Hindlimb muscle (tissue), 1 donor: ENCODE measurements around the gene SIN3A. TPM values are rescaled to one million over a fixed set of nuclear protein-coding genes. Genes with fewer than 3 reads are reported as not detected.
"Not testable (repeated sequence)": the region's sequence is repeated elsewhere in the genome, so short reads cannot be mapped to it uniquely, and the experiment has no call there.

ENCODE experiments used
- DNase-seq: peaks from one replicate; pipeline ENCODE4 v3.0.0-alpha.2; 2013
- polyA plus RNA-seq: library from polyadenylated mRNA; unstranded; fragments of 120-200 nt; gene quantifications from one replicate; pipeline ENCODE4 v1.2.1, GENCODE V29; 2013; ENCODE audit not compliant: insufficient read length

Gene SIN3A
- polyA plus RNA-seq, 1 donor = 33.5 TPM

DNA sequence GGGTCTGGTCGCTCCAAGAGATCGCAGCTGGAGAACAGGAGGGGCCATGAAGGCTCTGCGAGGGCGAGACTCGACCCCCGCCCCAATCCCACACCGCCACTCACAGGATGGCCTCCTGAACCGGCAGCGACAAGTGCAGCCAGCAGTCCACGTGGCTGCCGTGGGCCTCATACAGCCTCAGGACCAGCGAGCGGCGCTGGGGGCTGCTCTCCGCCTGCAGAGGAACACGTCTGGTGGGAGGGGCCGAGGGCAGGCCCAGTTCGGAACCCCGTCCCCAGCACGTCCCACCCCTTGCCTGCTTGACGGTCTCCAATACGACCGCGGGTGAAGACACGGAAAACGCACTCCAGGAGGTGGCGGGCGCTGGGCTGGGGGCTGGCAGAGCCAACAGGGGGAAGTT is 95.5 kb downstream of the SIN3A start:
- DNase-seq = no peak

DNA sequence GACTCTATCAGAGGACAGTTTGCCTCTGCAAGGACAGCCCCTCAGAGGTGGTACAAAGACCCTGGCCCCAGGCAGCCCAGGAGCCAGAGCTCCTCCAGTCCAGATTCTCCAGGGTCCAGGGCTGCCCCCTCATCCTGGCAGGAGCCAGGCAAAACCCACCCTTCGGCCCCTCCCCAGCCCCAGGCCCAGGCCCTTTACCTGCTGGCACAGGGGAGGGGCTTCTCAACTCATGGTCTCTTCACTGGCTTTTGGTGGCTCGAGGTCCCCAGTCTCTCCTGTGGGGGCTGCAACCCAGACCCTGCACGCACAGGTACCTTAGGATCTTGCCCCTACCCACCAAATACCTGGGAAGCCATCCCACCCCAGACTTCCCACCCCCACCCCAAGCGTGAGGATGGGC is 96.1 kb downstream of the SIN3A start:
- no peak for DNase-seq

- no peak for DNase-seq
These were observed 97.0 kb downstream of the SIN3A start for GRCh38 chr15:75354454-75354853.

DNA sequence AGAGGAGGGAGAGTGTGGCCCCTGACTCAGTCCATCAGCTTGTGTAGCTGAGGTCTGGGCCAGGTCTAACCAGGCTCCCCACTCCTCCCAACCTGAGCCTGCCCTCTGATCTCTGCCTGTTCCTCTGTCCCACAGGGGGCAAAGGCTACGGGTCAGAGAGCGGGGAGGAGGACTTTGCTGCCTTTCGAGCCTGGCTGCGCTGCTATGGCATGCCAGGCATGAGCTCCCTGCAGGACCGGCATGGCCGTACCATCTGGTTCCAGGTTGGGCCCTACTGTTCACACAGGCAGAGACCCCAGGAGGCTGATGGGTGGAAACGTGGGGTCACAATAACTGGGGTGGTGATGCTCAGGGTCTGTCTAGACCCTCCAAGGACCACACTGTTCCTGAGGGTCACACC is 97.9 kb downstream of the SIN3A start:
- no peak for DNase-seq

- no peak for DNase-seq
These were observed 99.1 kb downstream of the SIN3A start for GRCh38 chr15:75352186-75353080.

DNA sequence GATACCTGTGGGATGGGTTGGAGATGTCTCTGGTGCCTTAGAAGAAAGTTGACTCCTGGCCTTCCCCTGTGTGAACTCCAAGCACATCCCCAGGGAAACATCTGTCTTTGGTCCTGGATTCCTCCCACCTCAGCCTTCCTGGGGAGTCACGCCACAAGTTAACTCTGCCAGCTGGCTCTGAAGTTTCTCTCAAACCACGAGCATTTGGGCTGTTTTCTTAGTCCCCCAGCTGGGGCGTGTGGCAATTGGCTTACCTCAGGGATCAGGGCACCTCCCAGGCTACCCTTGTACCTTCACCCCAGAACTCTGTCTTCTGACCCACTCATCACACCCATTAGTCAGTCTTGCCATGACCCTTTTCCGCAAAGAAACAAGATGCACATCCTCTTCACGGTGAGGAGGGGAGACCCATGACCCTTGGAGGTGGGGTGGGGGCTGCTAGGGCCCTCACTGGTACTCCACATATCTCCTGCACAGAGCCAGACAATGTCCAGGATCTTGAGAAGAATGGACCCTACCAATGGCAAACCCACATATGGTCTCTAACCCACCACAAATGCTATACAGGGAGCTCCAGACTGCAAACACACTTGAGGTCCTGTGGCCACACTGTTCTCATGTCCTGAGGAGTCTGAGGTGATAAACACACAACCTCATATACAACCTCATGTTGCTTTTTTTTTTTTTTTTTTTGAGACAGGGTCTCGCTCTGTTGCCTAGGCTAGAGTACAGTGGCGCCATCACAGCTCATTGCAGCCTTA is 100.7 kb downstream of the SIN3A start:
- no peak for DNase-seq

DNA sequence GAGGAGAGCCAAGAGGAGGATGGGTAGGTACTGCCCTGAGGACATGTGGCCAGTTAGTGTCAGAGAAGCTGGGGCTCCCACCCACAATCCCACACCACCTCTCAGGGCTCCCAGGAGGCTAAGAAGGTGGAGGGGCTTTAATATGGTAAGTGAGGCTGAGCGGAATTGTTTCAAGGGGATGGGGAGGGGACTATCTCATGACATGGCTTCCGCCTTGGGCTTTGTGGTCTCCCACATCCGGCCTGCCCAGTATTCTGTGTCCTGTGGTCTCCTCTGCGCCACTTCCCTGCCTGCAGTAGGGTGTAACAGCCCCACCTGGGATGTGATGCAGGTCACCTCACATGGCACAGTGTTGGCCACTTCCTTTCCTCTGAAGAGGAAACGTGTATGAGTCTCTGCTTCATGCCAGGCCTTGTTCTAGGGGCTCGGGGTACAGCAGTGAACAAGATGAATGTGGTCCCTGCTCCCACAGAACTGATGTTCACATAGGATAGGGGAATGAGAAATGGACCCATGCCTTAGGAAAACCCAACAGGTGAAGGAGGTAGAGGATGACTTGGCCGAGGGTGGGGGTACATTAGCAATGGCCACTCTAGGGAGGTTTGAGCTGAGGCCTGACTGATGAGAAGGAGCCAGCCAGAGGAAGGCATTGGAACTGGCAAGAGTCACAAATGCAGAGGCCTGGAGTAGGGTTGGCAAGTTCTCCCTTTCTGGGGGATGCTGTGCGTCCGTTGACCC is 101.5 kb downstream of the SIN3A start:
- no peak for DNase-seq

DNA sequence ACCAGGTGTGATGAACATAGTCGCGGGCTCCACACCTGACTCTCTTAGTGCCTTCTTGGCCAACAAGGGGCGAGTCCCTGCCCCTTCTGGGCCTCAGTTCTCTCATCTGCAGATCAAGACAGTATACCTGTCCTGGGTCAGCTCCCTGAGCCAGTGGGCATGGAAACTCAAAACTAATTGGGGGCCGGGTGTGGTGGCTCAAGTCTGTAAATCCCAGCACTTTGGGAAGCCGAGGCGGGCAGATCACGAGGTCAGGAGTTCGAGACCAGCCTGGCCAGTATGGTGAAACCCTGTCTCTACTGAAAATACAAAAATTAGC is 102.2 kb downstream of the SIN3A start:
- DNase-seq = not testable (repeated sequence)

DNA sequence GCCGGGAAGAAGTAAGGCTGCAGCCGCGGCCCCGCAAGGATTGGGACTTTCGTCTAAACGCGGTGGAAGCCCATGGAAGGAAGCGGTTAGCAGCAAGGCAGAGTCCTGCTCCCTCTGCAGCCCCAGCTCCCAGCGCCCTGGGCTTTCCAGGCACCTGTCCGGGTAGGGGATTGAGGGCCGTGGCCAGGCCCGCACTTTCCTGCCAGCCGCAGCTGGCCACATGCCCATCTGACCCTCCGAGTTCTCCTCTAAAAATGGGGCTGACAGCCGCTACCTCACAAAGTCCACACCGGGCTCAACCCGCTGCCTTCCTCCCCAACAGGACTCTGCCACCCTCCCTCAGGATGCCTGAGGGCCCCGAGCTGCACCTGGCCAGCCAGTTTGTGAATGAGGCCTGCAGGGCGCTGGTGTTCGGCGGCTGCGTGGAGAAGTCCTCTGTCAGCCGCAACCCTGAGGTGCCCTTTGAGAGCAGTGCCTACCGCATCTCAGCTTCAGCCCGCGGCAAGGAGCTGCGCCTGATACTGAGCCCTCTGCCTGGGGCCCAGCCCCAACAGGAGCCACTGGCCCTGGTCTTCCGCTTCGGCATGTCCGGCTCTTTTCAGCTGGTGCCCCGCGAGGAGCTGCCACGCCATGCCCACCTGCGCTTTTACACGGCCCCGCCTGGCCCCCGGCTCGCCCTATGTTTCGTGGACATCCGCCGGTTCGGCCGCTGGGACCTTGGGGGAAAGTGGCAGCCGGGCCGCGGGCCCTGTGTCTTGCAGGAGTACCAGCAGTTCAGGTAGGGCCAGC is 102.7 kb downstream of the SIN3A start:
- no peak for DNase-seq

DNA sequence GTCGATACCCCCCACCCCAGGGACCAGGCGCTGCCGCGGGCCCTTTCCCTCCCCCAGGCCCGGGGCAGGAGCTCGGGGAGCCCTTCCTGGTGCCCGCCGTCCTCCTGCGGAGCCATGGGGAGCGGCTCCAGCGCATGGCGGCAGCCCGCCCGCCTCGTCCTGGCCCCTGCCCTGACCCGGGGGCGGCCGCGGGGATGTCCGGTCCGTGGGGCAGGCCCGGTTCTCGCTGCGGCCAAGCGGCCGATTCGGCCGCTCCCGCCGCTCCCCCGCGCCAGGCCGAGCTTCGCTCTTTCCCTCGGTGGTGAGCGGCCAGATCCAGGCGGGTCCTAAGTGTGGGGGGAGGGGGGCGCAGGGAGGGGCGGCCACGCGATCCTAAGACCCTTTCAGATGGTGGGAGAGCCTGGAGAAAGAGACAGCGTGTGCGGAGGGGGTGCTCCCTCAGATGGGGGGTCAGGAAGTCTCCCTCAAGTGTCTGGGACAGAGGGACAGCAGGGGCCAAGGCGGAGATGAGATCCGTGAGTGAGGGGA is 103.4 kb downstream of the SIN3A start:
- DNase-seq = no peak

GRCh38 chr15:75347222-75348033 is 104.1 kb downstream of the SIN3A start:
- DNase-seq = no peak

GRCh38 chr15:75346796-75347221 is 104.7 kb downstream of the SIN3A start, which contains the start of gene NEIL1:
Gene NEIL1 (plus strand): TSS chr15:75347039. CDS start chr15:75348906, 1,867 bp downstream.
- DNase-seq = no peak

DNA sequence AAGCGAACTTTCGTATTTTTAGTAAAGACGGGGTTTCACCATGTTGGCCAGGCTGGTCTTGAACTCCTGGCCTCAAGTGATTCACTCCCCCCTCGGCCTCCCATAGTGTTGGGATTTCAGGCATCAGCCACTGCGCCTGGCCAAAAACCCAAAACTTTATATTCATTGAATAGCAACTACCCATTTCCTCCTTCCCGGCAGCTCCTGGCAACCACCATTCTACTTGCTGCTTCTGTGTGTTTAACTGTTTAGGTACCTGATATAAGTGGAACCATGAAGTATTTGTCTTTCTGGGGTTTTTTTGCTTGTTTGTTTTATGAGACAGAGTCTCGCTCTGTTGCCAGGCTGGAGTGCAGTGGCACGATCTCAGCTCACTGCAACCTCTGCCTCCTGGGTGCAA is 107.5 kb downstream of the SIN3A start:
- DNase-seq = not testable (repeated sequence)

DNA sequence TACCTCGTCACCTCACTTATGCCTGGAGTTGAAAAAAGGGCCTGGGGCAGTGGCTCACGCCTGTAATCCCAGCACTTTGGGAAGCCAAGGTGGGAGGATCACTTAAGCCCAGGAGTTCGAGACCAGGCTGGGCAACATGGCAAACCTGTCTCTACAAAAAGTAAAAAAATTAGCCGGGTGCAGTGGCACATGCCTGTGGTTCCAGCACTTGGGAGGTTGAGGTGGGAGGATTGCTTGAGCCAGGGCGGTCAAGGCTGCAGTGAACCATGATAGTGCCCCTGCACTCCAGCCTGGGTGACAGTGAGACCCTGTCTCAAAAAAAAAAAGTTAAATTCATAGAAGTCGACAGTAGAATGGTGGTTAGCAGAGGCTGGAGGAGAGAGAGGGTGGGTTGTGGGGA is 109.3 kb downstream of the SIN3A start:
- DNase-seq = no peak

DNA sequence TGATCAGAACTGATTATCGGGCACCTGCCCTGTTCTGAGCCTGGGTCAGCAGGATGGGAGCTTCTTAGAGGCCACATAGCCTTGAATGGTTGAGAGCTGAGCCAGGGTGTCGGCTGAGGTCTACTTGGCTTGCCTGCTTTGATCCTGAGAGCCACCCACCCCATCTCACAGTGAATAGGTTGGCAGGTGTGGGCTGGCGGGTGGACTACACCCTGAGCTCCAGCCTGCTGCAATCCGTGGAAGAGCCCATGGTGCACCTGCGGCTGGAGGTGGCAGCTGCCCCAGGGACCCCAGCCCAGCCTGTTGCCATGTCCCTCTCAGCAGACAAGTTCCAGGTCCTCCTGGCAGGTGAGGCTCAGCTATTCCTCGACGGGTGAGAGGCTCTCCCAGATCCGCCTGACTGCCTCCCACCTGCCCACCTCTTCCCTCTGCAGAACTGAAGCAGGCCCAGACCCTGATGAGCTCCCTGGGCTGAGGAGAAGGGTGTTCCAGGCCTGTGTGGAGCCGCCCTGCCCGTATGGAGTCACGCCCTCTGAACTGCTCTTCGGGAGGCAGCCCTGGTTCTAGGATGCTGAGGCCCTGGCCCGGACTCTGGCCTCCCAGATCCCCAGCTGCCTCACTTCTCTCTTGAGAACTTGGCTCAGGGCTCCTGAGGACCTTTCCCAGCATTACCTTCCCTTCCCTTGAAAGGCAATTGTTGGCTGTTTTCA is 111.8 kb downstream of the SIN3A start:
- DNase-seq = no peak

GRCh38 chr15:75338661-75339240 is 112.7 kb downstream of the SIN3A start:
- no peak for DNase-seq

DNA sequence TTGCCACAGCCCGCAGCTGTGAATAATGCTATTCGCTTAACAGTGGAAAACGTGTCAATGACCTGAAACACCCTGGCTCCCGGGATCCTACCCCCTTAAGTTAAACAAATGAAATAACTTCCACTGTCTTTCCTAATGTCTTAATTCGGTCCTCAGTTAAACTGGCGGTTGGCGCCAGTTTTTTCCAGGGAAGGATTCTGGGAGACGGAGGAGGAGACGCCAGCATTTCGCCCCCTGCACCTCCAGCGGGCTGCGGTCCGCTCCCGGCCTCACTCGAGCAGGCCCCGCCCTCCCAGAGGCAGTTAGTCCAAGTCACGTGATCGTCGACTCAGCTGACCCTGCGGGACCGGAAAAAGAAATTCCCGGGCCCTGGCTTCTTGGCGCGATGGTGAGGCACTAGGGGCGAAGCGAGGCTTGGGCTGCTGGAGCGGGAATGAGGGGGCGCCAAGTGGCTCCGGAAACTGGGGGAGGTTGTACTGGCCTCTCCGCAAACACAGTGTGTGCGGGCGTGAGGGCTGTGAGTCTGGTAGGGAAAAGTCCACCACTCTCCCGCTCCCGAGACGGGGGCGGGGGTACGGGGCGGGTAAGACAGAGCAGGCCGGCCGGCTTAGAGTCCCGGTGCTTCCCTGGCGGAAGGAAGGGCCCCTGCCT is 115.7 kb downstream of the SIN3A start, which contains the start of gene COMMD4:
TSS of gene COMMD4 (plus strand) at position 359 of the 651 bp plus-strand sequence. CDS start at position 386, 27 bp downstream.
- peak; percentile 93 for DNase-seq

DNA sequence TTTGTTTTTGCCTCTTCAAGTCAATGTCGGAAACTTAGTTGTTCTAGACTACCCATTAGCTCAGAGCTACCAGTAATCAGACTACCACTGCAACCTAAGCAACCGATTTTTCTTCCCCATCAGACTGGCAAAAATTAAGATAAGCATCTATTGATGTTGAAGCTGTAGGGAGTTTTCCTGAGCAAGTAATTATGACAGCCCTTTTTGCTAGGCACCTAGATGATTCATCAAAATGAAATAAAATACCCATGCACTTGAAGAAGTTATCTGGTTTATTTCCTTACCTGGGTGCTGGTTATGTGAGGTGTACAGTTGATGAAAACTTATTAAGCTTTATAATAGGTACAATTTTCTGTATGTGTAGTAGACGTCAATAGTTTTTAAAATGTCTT is 116.2 kb downstream of the SIN3A start:
- DNase-seq = no peak
